CD14-positive monocyte (primary cell): Measurements from ENCODE around the gene DOCK10. TPM values are rescaled to one million over a fixed set of nuclear protein-coding genes. Genes with fewer than 3 reads are reported as not detected.

Experiments
- DNase-seq, 3 donors: peaks; one replicate each; pipeline ENCODE4 v3.0.0-alpha.2; 2011 to 2022
- H2AFZ ChIP-seq: 2 replicates; pipeline ENCODE4 v1.6.0; 2012; ENCODE audit warnings: mild to moderate bottlenecking, low read depth, low read length, inconsistent platforms; ENCODE audit not compliant: insufficient read depth, poor library complexity, severe bottlenecking
- H3K27ac ChIP-seq, 2 donors: 1 replicate in 1 of 2; 2 replicates in 1 of 2; pipeline ENCODE4 v1.5.1; 2012 to 2013; ENCODE audit warnings: low read length in 2 of 2, control low read depth in 1 of 2, inconsistent platforms in 1 of 2, low read depth in 1 of 2, mild to moderate bottlenecking in 1 of 2
- H3K27me3 ChIP-seq, 2 donors: one replicate each; pipeline versions ENCODE4 v1.6.0 to v1.6.1; 2011 to 2013; ENCODE audit warnings: low read length in 2 of 2; ENCODE audit not compliant: control insufficient read depth in 2 of 2, insufficient read depth in 2 of 2
- H3K36me3 ChIP-seq, 2 donors: replicated peaks in 1 of 2; 1 replicate in 1 of 2; 2 replicates in 1 of 2; pipeline versions ENCODE4 v1.5.1 to v1.6.1; 2012 to 2013; ENCODE audit warnings: low read length in 2 of 2, control low read depth in 1 of 2, inconsistent platforms in 1 of 2, mild to moderate bottlenecking in 1 of 2; ENCODE audit not compliant: insufficient read depth in 2 of 2, control insufficient read depth in 1 of 2
- H3K4me1 ChIP-seq, 2 donors: 1 replicate in 1 of 2; 2 replicates in 1 of 2; pipeline versions ENCODE4 v1.5.1 to v1.6.1; 2012 to 2013; ENCODE audit warnings: low read length in 2 of 2, control low read depth in 1 of 2, inconsistent platforms in 1 of 2, mild to moderate bottlenecking in 1 of 2, moderate library complexity in 1 of 2; ENCODE audit not compliant: insufficient read depth in 2 of 2, control insufficient read depth in 1 of 2
- H3K4me2 ChIP-seq: replicated peaks from 2 replicates; pipeline ENCODE3; 2012; ENCODE audit warnings: low read length, moderate library complexity, mild to moderate bottlenecking; ENCODE audit not compliant: poor library complexity, severe bottlenecking; ENCODE audit errors: extremely low read depth
- H3K4me3 ChIP-seq, 3 experiments: fragments of 200-600 bp in 1 of 3; sonication (generic) in 1 of 3; replicated peaks in 1 of 3; 1 replicate in 2 of 3; 2 replicates in 1 of 3; pipeline ENCODE4 v1.5.1; 2011 to 2013; ENCODE audit warnings: low read length in 3 of 3, mild to moderate bottlenecking in 3 of 3, control low read depth in 2 of 3, low read depth in 2 of 3, inconsistent platforms in 1 of 3, moderate library complexity in 1 of 3
- H3K79me2 ChIP-seq: 2 replicates; pipeline ENCODE4 v1.6.0; 2012; ENCODE audit warnings: mild to moderate bottlenecking, control low read depth, inconsistent platforms, low read length, moderate library complexity; ENCODE audit not compliant: insufficient read depth
- H3K9ac ChIP-seq: 2 replicates; pipeline ENCODE4 v1.6.0; 2017; ENCODE audit warnings: low read length, mild to moderate bottlenecking; ENCODE audit not compliant: insufficient read depth, poor library complexity, severe bottlenecking
- H3K9me3 ChIP-seq, 2 donors: replicated peaks in 1 of 2; 1 replicate in 1 of 2; 2 replicates in 1 of 2; pipeline versions ENCODE4 v1.5.1 to v1.6.1; 2012 to 2013; ENCODE audit warnings: low read length in 2 of 2, control low read depth in 1 of 2; ENCODE audit not compliant: control insufficient read depth in 1 of 2, insufficient read depth in 1 of 2
- H4K20me1 ChIP-seq: 2 replicates; pipeline ENCODE4 v1.6.0; 2012; ENCODE audit warnings: mild to moderate bottlenecking, low read length, control low read depth, moderate library complexity; ENCODE audit not compliant: insufficient read depth
- H3K27ac Mint-ChIP-seq, 7 donors: one replicate each; pipeline ENCODE4 v1.8.0; 2020; ENCODE audit warnings: mild to moderate bottlenecking in 7 of 7, mixed read lengths in 7 of 7, moderate library complexity in 6 of 7, inconsistent platforms in 2 of 7
- H3K27me3 Mint-ChIP-seq, 3 donors: one replicate each; pipeline ENCODE4 v1.8.0; 2021 to 2022; ENCODE audit warnings: low read depth in 3 of 3, mild to moderate bottlenecking in 3 of 3, mixed read lengths in 3 of 3, moderate library complexity in 3 of 3, inconsistent platforms in 1 of 3
- H3K36me3 Mint-ChIP-seq, 2 donors: one replicate each; pipeline ENCODE4 v1.8.0; 2020; ENCODE audit warnings: mixed read lengths in 2 of 2, inconsistent platforms in 1 of 2, mild to moderate bottlenecking in 1 of 2
- H3K4me1 Mint-ChIP-seq: one replicate; pipeline ENCODE4 v1.8.0; 2020; ENCODE audit warnings: mild to moderate bottlenecking, mixed read lengths
- H3K4me3 Mint-ChIP-seq, 2 donors: one replicate each; pipeline ENCODE4 v1.8.0; 2020; ENCODE audit warnings: mild to moderate bottlenecking in 2 of 2, mixed read lengths in 2 of 2, moderate library complexity in 1 of 2
- H3K9me3 Mint-ChIP-seq, 7 donors: one replicate each; pipeline ENCODE4 v1.8.0; 2020 to 2022; ENCODE audit warnings: mixed read lengths in 7 of 7, mild to moderate bottlenecking in 6 of 7, moderate library complexity in 6 of 7, inconsistent platforms in 2 of 7
- WGBS: methylation state at CpG from one replicate; pipeline ENCODE4 v1.1.5; 2013; ENCODE audit warnings: missing lambda C conversion rate; ENCODE audit not compliant: insufficient coverage; 5-methylcytosine and 5-hydroxymethylcytosine counted together
- intact Hi-C, 2 donors: fragments of 100-400 bp; cut with micrococcal nuclease; formaldehyde crosslinking; loops; one replicate each; pipeline versions ENCODE4 v1.15.0 to v1.15.1; 2023
- polyA plus RNA-seq, 3 donors: library from polyadenylated mRNA; depleted of rRNA in 1 of 3; unstranded in 2 of 3; stranded (reverse) in 1 of 3; fragments of 300-500 nt in 2 of 3; fragments of >200 nt in 1 of 3; fragmentation: Illumina TruSeq in 2 of 3; gene quantifications; 1 replicate in 2 of 3; 2 replicates in 1 of 3; pipeline ENCODE4 v1.2.3, GENCODE V29; 2012 to 2021
- TF ChIP-seq, protein P1 (sequence below): fragments of 200-600 bp; IDR thresholded peaks from one replicate; pipeline ENCODE4 v1.8.0; 2022; ENCODE audit warnings: antibody characterized with exemption, mild to moderate bottlenecking

DOCK10 gene
- polyA plus RNA-seq, 3 donors = 9.5 to 30.9 (median 16.5) TPM

DNA sequence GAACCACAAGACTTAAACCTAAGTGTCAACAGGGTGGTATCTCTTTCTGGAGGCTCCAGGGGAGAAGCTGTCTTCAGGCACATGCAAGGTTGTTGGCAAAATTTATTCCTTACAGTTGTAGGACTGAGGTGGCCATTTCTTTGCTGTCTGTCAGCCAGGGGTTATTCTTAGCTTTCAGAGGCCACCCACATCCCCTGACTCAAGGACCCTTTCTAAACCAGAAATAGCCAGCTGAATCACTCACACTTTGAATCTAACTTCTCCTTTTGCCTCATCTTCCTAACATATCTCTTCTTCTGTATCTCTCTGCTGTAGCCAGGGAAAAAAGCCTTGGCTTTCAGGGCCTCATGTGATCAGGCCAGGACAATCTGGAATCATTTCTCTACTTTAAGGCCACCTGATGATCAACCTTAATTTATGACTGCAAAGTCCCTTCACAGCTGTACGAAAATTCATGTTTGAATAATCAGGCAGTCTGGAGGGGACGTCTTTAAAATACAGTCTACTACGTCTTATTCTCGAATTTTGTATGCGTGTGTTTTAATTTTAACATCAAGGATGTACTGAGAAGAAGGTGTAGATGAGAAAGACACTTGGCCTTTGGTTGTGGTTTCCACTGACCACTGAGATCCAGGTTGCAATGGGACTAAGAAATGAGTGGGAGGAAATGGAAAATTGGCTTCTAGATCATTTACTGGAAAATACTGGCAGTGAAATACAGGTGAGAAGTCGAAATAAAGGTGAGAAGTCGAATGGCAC lies 90.4 kb downstream of the DOCK10 start:
- Histone ChIP-seq H3K27ac (peak overlapping the region; percentile 65 to 73), H3K27me3 (no peaks in the 10 kb centered on the region), H3K4me1 (peaks cover 75% of the 10 kb centered on the region in 2 donors), H4K20me1 (no peaks in the 10 kb centered on the region), H3K4me2 (peak overlapping the region; percentile 12), H3K4me3 (peak overlapping the region in 1 of 3 experiments; percentile 21), H3K9ac (no peak overlapping the region), H2AFZ (no peak overlapping the region), H3K79me2 (peaks cover 67% of the 10 kb centered on the region), H3K36me3 (no peaks in the 10 kb centered on the region), H3K9me3 (no peaks in the 10 kb centered on the region)
- TF ChIP-seq, protein P1, sequence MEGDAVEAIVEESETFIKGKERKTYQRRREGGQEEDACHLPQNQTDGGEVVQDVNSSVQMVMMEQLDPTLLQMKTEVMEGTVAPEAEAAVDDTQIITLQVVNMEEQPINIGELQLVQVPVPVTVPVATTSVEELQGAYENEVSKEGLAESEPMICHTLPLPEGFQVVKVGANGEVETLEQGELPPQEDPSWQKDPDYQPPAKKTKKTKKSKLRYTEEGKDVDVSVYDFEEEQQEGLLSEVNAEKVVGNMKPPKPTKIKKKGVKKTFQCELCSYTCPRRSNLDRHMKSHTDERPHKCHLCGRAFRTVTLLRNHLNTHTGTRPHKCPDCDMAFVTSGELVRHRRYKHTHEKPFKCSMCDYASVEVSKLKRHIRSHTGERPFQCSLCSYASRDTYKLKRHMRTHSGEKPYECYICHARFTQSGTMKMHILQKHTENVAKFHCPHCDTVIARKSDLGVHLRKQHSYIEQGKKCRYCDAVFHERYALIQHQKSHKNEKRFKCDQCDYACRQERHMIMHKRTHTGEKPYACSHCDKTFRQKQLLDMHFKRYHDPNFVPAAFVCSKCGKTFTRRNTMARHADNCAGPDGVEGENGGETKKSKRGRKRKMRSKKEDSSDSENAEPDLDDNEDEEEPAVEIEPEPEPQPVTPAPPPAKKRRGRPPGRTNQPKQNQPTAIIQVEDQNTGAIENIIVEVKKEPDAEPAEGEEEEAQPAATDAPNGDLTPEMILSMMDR = no peak
- peaks cover 7 to 8% of the 10 kb centered on the region in 2 donors for H3K36me3 Mint-ChIP-seq
- H3K9me3 Mint-ChIP-seq = peaks cover 0 to 2% (median 0%) of the 10 kb centered on the region in 7 donors
- 89% methylated on average over 5 of the region's 7 CpGs for WGBS
- peaks cover 0 to 2% (median 0%) of the 10 kb centered on the region in 3 donors for H3K27me3 Mint-ChIP-seq
- peak overlapping the region in 1 of 2 donors; percentile 57 for H3K4me3 Mint-ChIP-seq
- peaks cover 71% of the 10 kb centered on the region for H3K4me1 Mint-ChIP-seq
- intact Hi-C loops = loop anchor here in 1 of 2 donors (5.0 to 10.0 kb wide), 2 partner anchors 40 to 53 kb away; no protein-coding TSS in a partner anchor
- DNase-seq = peak; percentile 60 to 80 (median 78)
- peak overlapping the region; percentile 86 to 97 (median 91) for H3K27ac Mint-ChIP-seq

DNA sequence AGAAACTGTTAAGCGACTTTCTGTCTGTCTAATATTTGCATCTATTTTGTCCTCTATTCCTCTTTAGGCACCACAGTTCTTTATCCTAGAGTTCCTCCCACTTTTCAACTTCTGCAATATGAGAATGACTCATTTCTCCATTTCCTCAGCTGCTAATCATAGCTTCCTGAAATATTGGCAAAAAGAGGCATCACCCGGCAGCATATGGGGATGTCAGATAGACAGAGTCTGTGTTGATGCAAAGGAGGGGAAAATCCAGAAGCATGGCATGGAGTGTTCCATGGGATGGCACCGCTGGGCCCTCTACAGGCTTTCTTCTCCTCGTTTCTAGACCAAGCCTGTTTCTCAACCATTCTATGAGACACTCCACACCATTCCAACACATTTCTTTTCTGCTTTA lies 93.4 kb downstream of the DOCK10 start:
- peaks cover 10 to 13% of the 10 kb centered on the region in 2 donors for H3K36me3 Mint-ChIP-seq

More for the DNA sequence above, 93.4 kb downstream of the DOCK10 start:
- peaks cover 0 to 2% (median 0%) of the 10 kb centered on the region in 3 donors for H3K27me3 Mint-ChIP-seq
- Histone ChIP-seq H2AFZ (no peak overlapping the region), H3K4me2 (peak overlapping the region; percentile 49), H3K79me2 (peaks cover 67% of the 10 kb centered on the region), H3K9ac (peak overlapping the region; percentile 19), H4K20me1 (no peaks in the 10 kb centered on the region), H3K4me3 (peak overlapping the region in 1 of 3 experiments; percentile 19), H3K4me1 (peaks cover 93 to 95% of the 10 kb centered on the region in 2 donors), H3K27ac (peak overlapping the region; percentile 56 to 93), H3K27me3 (no peaks in the 10 kb centered on the region), H3K9me3 (no peaks in the 10 kb centered on the region), H3K36me3 (no peaks in the 10 kb centered on the region)
- peaks cover 0 to 2% (median 0%) of the 10 kb centered on the region in 7 donors for H3K9me3 Mint-ChIP-seq
- peak overlapping the region; percentile 93 to 98 (median 97) for H3K27ac Mint-ChIP-seq
- 17% methylated on average over 1 of the region's 4 CpGs for WGBS
- peaks cover 90% of the 10 kb centered on the region for H3K4me1 Mint-ChIP-seq
- DNase-seq = peak; percentile 92 to 98 (median 96)
- intact Hi-C loops = loop anchor here (5.0 to 10.0 kb wide), 2 partner anchors 54 to 67 kb away; no protein-coding TSS in a partner anchor
- peak overlapping the region; percentile 5 to 73 for H3K4me3 Mint-ChIP-seq
- TF ChIP-seq, protein P1 = no peak
